ENCODE data around the gene TSPO2. TPM values are rescaled to one million over a fixed set of nuclear protein-coding genes. Genes with fewer than 3 reads are reported as not detected.
A peak's percentile ranks its signal among the peaks of the same experiment; 100 is the strongest.

Gene TSPO2
- total and polyA plus RNA-seq, 3 donors from 2014 or later: not detected

- intact Hi-C loops (cut with DNase I; ENCODE audit: low total_unique reads): loop anchor here (10.0 kb wide), 1 partner anchor 143 kb away; no protein-coding TSS in a partner anchor
- no peaks in the 10 kb centered on the region for H3K9me3 ChIP-seq
- TF ChIP-seq, protein P1, sequence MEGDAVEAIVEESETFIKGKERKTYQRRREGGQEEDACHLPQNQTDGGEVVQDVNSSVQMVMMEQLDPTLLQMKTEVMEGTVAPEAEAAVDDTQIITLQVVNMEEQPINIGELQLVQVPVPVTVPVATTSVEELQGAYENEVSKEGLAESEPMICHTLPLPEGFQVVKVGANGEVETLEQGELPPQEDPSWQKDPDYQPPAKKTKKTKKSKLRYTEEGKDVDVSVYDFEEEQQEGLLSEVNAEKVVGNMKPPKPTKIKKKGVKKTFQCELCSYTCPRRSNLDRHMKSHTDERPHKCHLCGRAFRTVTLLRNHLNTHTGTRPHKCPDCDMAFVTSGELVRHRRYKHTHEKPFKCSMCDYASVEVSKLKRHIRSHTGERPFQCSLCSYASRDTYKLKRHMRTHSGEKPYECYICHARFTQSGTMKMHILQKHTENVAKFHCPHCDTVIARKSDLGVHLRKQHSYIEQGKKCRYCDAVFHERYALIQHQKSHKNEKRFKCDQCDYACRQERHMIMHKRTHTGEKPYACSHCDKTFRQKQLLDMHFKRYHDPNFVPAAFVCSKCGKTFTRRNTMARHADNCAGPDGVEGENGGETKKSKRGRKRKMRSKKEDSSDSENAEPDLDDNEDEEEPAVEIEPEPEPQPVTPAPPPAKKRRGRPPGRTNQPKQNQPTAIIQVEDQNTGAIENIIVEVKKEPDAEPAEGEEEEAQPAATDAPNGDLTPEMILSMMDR (IDR thresholded peaks at IDR 0.05): no peak
- no peak for TF ChIP-seq POLR2A (IDR thresholded peaks at IDR 0.05)
- H3K4me3 ChIP-seq: no peak overlapping the region
- H3K36me3 ChIP-seq (ENCODE audit: low read depth, missing control alignments): no peaks in the 10 kb centered on the region
- WGBS, 2 donors: 100% methylated on average over 1 to 3 of the region's 3 CpGs
- no peaks in the 10 kb centered on the region for H3K27me3 ChIP-seq
- no peaks in the 10 kb centered on the region for H3K4me1 ChIP-seq
- no peak overlapping the region for H3K27ac ChIP-seq
- DNase-seq: no peak
Measured at GRCh38 chr6:41038205-41038604, 4.1 kb upstream of the TSPO2 start.

DNA sequence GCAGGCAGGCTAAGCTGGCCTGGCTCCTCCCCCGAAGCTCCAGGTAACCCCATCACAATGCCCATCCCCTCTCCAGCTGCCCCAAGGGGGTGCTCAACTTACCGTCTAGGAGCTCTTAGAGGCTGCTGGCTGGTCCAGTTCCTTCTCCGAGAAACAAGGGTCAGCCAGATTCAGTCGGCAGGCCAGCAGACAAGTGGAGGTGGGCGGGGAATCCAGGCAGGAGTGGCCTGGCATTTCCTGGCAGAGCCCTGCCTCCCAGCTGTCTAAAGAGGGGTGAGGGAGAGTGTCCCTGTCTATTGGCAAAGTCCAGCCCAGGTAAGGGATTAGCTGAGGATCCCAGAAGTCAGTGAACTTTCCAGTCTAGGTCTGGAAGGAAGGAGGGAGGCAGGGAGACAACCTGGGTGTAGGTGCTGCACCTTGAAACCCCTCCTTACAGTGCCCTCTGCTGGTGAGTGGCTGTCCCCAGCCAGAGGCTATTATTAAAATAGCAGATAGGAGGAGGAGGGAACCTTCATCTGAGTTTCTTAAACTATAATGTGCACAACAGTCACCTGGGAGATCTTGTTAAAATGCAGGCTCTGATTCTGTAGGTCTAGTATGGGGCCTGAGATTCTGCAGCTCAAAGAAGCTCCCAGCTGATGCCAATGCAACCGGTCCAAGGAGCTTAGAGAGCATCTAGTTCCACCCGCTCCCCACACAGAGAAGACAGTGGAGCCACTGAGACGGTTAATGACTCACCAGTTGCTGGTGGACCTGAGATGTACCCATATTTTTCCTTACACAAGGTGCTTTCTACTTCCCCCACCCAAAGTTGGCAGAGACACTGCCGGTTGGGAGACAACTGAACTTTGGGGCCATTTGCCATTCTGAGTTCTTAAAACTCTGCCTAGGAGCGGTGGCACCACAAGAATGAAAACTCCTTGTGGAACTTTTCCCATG, 2.9 kb upstream of the TSPO2 start, which contains the start of gene UNC5CL:
UNC5CL (minus strand) TSS at position 162 of the 939 bp plus-strand sequence. CDS start 4,147 bp downstream, outside the sequence.
- H3K4me3 ChIP-seq: no peak within 1 kb of the TSS
- peak; percentile 49 for DNase-seq
- H3K9me3 ChIP-seq: no peaks in the 10 kb centered on the region
- H3K27ac ChIP-seq: no peak within 1 kb of the TSS
- H3K36me3 ChIP-seq (ENCODE audit: low read depth, missing control alignments): no peaks in the 10 kb centered on the region
- TF ChIP-seq POLR2A (IDR thresholded peaks at IDR 0.05): no peak
- TF ChIP-seq, protein P1 (IDR thresholded peaks at IDR 0.05): peak in 2 of 3 experiments; percentile 42 to 51
- no peaks in the 10 kb centered on the region for H3K4me1 ChIP-seq
- 85 to 90% methylated on average over 10 of the region's 10 CpGs for WGBS, 2 donors
- intact Hi-C loops (cut with DNase I; ENCODE audit: low total_unique reads): loop anchor here (10.0 kb wide), 1 partner anchor 145 kb away; no protein-coding TSS in a partner anchor
- no peaks in the 10 kb centered on the region for H3K27me3 ChIP-seq

DNA sequence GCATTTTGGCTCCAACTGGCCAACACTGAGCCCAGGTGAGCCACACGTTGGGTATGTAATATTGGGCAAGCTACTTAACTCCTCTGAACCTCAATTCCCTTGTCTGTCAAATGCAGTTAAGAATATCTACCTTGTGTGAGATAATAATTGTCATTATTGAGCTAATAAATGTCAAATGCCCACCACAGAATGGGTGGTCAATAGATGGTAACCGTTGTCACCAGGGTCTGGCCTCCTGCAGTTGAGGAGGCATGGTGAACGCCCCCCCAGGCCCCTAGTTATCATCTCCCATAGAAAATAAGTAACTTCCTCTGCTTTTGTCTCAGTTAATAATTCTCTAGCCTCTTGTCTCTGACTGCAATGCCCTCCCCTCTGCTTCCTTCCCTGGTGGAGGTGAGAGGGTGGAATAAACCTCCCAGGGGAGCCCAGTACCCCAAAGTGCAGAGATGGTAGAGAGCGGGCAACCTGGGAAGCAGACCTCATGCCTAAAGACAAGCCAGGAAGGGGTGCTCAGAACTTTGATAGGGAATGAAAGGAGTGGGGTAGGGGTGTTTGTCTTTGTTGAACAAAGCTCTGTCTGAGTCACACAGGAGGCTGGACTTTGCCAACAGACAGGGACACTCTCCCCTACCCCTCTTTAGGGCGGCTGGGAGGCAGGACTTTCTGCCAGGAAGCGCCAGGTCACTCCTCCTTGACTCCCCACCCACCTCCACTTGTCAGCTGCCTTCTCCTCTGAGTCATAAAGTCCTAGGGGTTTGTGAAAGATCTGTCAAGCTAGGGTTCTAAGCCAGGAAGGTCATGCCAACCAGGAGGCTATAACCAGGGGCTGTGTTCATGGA, 1.9 kb upstream of the TSPO2 start:
- no peaks in the 10 kb centered on the region for H3K9me3 ChIP-seq
- no peak overlapping the region for H3K27ac ChIP-seq
- no peak for TF ChIP-seq POLR2A (IDR thresholded peaks at IDR 0.05)
- TF ChIP-seq, protein P1 (IDR thresholded peaks at IDR 0.05): no peak
- no peaks in the 10 kb centered on the region for H3K36me3 ChIP-seq (ENCODE audit: low read depth, missing control alignments)
- DNase-seq: no peak
- H3K4me3 ChIP-seq: no peak overlapping the region
- intact Hi-C loops (cut with DNase I; ENCODE audit: low total_unique reads): no loop called here
- H3K27me3 ChIP-seq: no peaks in the 10 kb centered on the region
- no peaks in the 10 kb centered on the region for H3K4me1 ChIP-seq
- WGBS, 2 donors: 82 to 91% methylated on average over 6 of the region's 6 CpGs

DNA sequence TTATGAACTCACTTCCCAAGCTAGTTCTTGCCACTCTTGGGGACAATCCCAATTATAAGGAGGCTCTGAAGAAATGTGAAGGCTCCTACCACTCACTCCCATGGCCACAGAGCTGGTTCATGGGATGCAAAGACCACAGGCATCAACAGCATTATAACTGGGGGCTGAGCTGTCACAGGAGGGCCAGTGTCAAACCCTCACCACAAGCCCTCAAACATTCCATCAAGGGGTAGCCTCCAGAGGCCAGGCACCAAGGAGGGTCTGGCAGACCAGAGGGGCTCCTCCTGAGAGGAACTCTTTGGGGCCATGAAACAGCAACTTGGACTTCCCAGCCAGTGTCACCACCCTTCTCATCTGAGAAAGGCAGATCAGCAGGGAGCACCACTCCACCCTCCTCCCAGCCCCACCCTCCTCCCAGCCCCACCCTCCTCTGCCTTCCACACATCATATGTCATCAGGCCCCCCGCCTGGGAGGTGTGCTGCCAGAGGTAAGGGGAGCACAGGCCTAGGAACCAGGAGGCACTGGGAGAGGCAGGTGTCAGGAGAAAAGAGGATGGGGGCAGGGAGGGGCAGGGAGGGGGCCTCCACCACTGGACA, 1.2 kb upstream of the TSPO2 start:
- H3K27ac ChIP-seq: no peak overlapping the region
- H3K9me3 ChIP-seq: no peaks in the 10 kb centered on the region
- no peaks in the 10 kb centered on the region for H3K4me1 ChIP-seq
- no peaks in the 10 kb centered on the region for H3K27me3 ChIP-seq
- H3K36me3 ChIP-seq (ENCODE audit: low read depth, missing control alignments): no peaks in the 10 kb centered on the region
- intact Hi-C loops (cut with DNase I; ENCODE audit: low total_unique reads): no loop called here
- TF ChIP-seq POLR2A (IDR thresholded peaks at IDR 0.05): no peak
- TF ChIP-seq, protein P1 (IDR thresholded peaks at IDR 0.05): no peak
- no peak for DNase-seq
- no peak overlapping the region for H3K4me3 ChIP-seq
- 89 to 100% methylated on average over 1 of the region's 1 CpG for WGBS, 2 donors

All from testis (tissue), 3 donors.